Heart left ventricle (tissue), 16 donors: ENCODE data around the gene CCDC134. TPM values are rescaled to one million over a fixed set of nuclear protein-coding genes. Genes with fewer than 3 reads are reported as not detected.

Experiments
- ATAC-seq, 4 donors: fragments of 200-7000 bp; cut with Tn5 transposase; one replicate each; pipeline ENCODE4 v1.9.1; 2020 to 2022; ENCODE audit warnings: moderate library complexity in 4 of 4, mild to moderate bottlenecking in 3 of 4, moderate number of reproducible peaks in 1 of 4
- DNase-seq, 5 donors: peaks; one replicate each; pipeline ENCODE4 v3.0.0-alpha.2; 2020
- H3K27ac ChIP-seq, 12 donors: fragments of 200-600 bp; sonication (generic) in 4 of 12; one replicate each; pipeline versions ENCODE4 v1.5.0 to v1.8.0; 2016 to 2022; ENCODE audit warnings: mild to moderate bottlenecking in 2 of 12
- H3K27me3 ChIP-seq, 9 donors: fragments of 200-600 bp; sonication (generic) in 2 of 9; one replicate each; pipeline versions ENCODE4 v1.5.1 to v1.8.0; 2016 to 2022; ENCODE audit warnings: mild to moderate bottlenecking in 3 of 9
- H3K36me3 ChIP-seq, 9 donors: fragments of 200-600 bp; sonication (generic) in 2 of 9; one replicate each; pipeline versions ENCODE4 v1.5.0 to v1.8.0; 2018 to 2022; ENCODE audit warnings: mild to moderate bottlenecking in 2 of 9
- H3K4me1 ChIP-seq, 12 donors: fragments of 200-600 bp; sonication (generic) in 4 of 12; one replicate each; pipeline versions ENCODE4 v1.5.0 to v1.8.0; 2016 to 2022; ENCODE audit warnings: mild to moderate bottlenecking in 3 of 12
- H3K4me3 ChIP-seq, 12 donors: fragments of 200-600 bp; sonication (generic) in 4 of 12; one replicate each; pipeline versions ENCODE4 v1.5.0 to v1.8.0; 2017 to 2022; ENCODE audit warnings: mild to moderate bottlenecking in 9 of 12, moderate library complexity in 4 of 12
- H3K9me3 ChIP-seq, 12 donors: fragments of 200-600 bp; sonication (generic) in 4 of 12; one replicate each; pipeline versions ENCODE4 v1.5.0 to v1.8.0; 2016 to 2022; ENCODE audit warnings: mild to moderate bottlenecking in 1 of 12
- CTCF ChIP-seq, 12 donors: fragments of 200-600 bp; sonication (generic) in 4 of 12; IDR thresholded peaks; one replicate each; pipeline versions ENCODE4 v1.5.0 to v1.8.0; 2018 to 2022; ENCODE audit warnings: antibody characterized with exemption in 12 of 12, mild to moderate bottlenecking in 5 of 12
- POLR2A ChIP-seq, 2 donors: fragments of 450-650 bp; IDR thresholded peaks; one replicate each; pipeline ENCODE4 v1.6.1; 2017; ENCODE audit warnings: antibody characterized with exemption in 2 of 2, mild to moderate bottlenecking in 2 of 2, moderate library complexity in 2 of 2
- WGBS, 4 donors: extraction: QIAGEN DNeasy Blood & Tissue Kit in 2 of 4; methylation state at CpG; one replicate each; pipeline versions ENCODE4 v1.1.5 to v1.1.7; 2013 to 2018; 5-methylcytosine and 5-hydroxymethylcytosine counted together
- intact Hi-C, 10 donors: fragments of 100-400 bp; cut with DNase I; formaldehyde crosslinking; loops; one replicate each; pipeline versions ENCODE4 v1.11.1 to v1.14.2; 2022
- polyA plus RNA-seq, 2 donors: library from polyadenylated mRNA; stranded (reverse); fragments of 200-250 nt; gene quantifications; one replicate each; pipeline ENCODE4 v1.2.3, GENCODE V29; 2013
- total RNA-seq, 9 donors: library from RNA; depleted of rRNA in 2 of 9; stranded (reverse); fragments of >200 nt in 2 of 9; fragmentation: NEBNext Ultra II Directional in 3 of 9; extraction: Animal tissue kit (Norgen Biotek cat#: 25700) in 3 of 9; gene quantifications; one replicate each; pipeline versions ENCODE4 v1.1.0 to v1.2.4, GENCODE V29; 2016 to 2023
- donor health status: ischemic (EF 13 %, LVEDD 7.1; RV severe dilation, severe dysfunction).
- donor health status: healthy with polysubstance abuse.
- donor health status: DM: no; HTN: yes; CAD: no.
- donor health status: DM: no; HTN: no; CAD: no.
- donor health status: ischemic (EF 25% LVEDD 6.9; RV normal size, moderate dysfunction).
- donor health status: ischemic (EF 25% LVEDD 5.7; RV mildly dilated, moderate dysfunction).
- donor health status: healthy.
- donor health status: DM: yes; HTN: yes; CAD: no.
- donor health status: ischemic (EF 35%, LVEDD 5.7; RV mildly dilated, moderate dysfunction).
- donor health status: nonischemic (EF 11% LVEDD 7.7; RV severe dilation, severe dysfunction).
- donor health status: DM: yes; HTN: yes; CAD: no.
- donor health status: PGD.
- donor health status: ischemic (EF 29% LVEDD 5.4; RV normal size, mild dysfunction).
- donor health status: nonischemic (EF 23%, LVEDD 6.1; RV moderate dilation, normal function).

Gene CCDC134
- total and polyA plus RNA-seq, 11 donors = 2.2 to 10.2 (median 3.5) TPM

- ATAC-seq (peak; percentile 54 to 67 (median 60)), DNase-seq (peak; percentile 25 to 69 (median 45))
- H3K4me1 ChIP-seq = peaks cover 0 to 22% (median 17%) of the 10 kb centered on the region in 12 donors
- H3K27ac ChIP-seq = peak overlapping the region; percentile 56 to 96 (median 90)
- H3K9me3 ChIP-seq = no peaks in the 10 kb centered on the region
- no peaks in the 10 kb centered on the region for H3K36me3 ChIP-seq
- peak overlapping the region; percentile 61 to 98 (median 85) for H3K4me3 ChIP-seq
- 15 to 21% (median 18%) methylated on average over 34 to 38 of the region's 38 CpGs for WGBS, 4 donors
- H3K27me3 ChIP-seq = no peaks in the 10 kb centered on the region
- TF ChIP-seq CTCF (IDR thresholded peaks at IDR 0.05) = peak in 1 of 12 donors; percentile 4
- no peak for TF ChIP-seq POLR2A (IDR thresholded peaks at IDR 0.05)
- intact Hi-C loops = loop anchor here in 3 of 10 donors (1.0 to 5.0 kb wide), 3 partner anchors 31 to 102 kb away; partner anchors contain the start of gene MEI1 (in 1 of the 3)
Measured at GRCh38 chr22:41799486-41800347, 762 bp upstream of the CCDC134 start.

DNA sequence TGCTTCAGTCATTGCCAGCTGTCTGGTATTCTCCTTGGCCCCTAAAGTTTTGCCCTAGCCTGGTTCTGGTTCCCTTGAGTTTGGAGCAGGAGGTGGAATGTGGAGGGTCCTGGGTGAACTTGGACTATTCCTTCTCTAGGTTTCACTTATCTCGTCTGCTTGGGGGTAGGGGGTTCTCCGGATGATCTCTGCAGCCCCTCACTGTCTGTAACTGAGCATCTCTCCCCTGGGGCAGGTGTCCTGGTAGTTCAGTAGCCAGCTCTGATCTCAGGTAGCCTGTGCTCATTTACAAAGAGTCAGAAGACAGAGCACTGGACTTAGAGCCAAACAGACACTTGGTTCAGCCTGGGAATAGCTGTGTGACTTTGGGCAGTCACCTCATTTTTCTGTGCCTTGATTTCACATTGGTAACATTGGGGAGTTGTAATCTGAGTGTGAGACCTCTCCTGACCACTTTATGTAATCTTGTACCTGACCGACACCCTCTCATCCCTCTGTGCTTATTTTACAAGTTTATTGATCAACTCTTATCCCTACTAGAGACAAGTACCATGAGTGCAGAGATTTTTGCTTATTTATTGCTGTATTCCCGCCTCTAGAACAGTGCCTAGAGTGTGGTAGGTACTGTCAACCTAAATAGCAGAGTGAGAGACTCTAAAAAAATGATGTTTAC is 804 bp downstream of the CCDC134 start:
- peak overlapping the region in 7 of 12 donors; percentile 83 to 96 (median 90) for H3K27ac ChIP-seq
- H3K4me3 ChIP-seq = peak overlapping the region; percentile 61 to 98 (median 85)
- no peaks in the 10 kb centered on the region for H3K27me3 ChIP-seq
- H3K4me1 ChIP-seq = peaks cover 0 to 22% (median 17%) of the 10 kb centered on the region in 12 donors
- DNase-seq = no peak
- TF ChIP-seq POLR2A (IDR thresholded peaks at IDR 0.05) (no peak), CTCF (IDR thresholded peaks at IDR 0.05) (no peak)
- 33 to 38% (median 36%) methylated on average over 4 of the region's 4 CpGs for WGBS, 4 donors
- no peaks in the 10 kb centered on the region for H3K36me3 ChIP-seq
- no peak for ATAC-seq
- intact Hi-C loops = loop anchor here in 1 of 10 donors (2.0 to 5.0 kb wide), 2 partner anchors 30 to 104 kb away; partner anchors contain the start of gene MEI1
- no peaks in the 10 kb centered on the region for H3K9me3 ChIP-seq

DNA sequence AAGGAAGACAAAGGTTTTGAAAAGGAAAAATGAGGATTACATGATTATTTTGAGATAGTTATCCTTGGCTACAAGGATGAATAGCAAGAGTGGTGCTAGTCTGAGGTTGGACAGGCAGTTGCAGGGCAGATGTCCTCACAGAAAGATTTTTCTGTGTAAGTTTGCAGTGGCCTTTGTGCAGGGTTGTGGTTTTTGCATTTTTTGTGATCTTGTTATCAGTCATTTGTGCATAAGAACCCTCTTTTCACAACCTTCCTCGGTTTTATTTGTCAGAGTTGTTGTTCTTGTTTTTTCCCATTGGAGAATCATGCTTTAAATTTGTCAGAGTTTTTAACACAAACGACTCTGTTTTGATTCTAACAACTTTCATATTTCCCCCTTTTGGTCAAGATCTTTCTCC is 1.4 kb downstream of the CCDC134 start:
- no peaks in the 10 kb centered on the region for H3K27me3 ChIP-seq
- no peak for ATAC-seq
- no peak for DNase-seq
- TF ChIP-seq POLR2A (IDR thresholded peaks at IDR 0.05) (no peak), CTCF (IDR thresholded peaks at IDR 0.05) (no peak)
- peak overlapping the region in 3 of 12 donors; percentile 69 to 97 (median 89) for H3K4me3 ChIP-seq
- no peaks in the 10 kb centered on the region for H3K9me3 ChIP-seq
- H3K36me3 ChIP-seq = no peaks in the 10 kb centered on the region
- H3K4me1 ChIP-seq = peaks cover 0 to 22% (median 17%) of the 10 kb centered on the region in 12 donors
- H3K27ac ChIP-seq = no peak overlapping the region
- WGBS, 4 donors = 79 to 85% (median 82%) methylated on average over 2 of the region's 2 CpGs
- intact Hi-C loops = loop anchor here in 1 of 10 donors (2.0 to 5.0 kb wide), 2 partner anchors 29 to 105 kb away; partner anchors contain the start of gene MEI1

- TF ChIP-seq POLR2A (IDR thresholded peaks at IDR 0.05) (no peak), CTCF (IDR thresholded peaks at IDR 0.05) (no peak)
- intact Hi-C loops = no loop called here
- DNase-seq = no peak
- Histone ChIP-seq H3K36me3 (peaks cover 0 to 16% (median 6%) of the 10 kb centered on the region in 9 donors), H3K27ac (no peak overlapping the region), H3K27me3 (no peaks in the 10 kb centered on the region), H3K4me3 (no peak overlapping the region), H3K9me3 (no peaks in the 10 kb centered on the region), H3K4me1 (peaks cover 0 to 15% (median 9%) of the 10 kb centered on the region in 12 donors)
- no peak for ATAC-seq
Measured at GRCh38 chr22:41805639-41806038, 5.2 kb downstream of the CCDC134 start.
